Caco-2 (cell line): ENCODE measurements around the gene MYO5B. TPM values are rescaled to one million over a fixed set of nuclear protein-coding genes. Genes with fewer than 3 reads are reported as not detected.

Experiments used
- BruUV-seq: library from RNA; stranded (reverse); fragments of 400-500 nt; replicated peaks from 2 replicates; lab custom pipeline; 2021; lab: Mats Ljungman, UMichigan
- CTCF ChIA-PET: fragments of 300-600 bp; sonication (Branson Sonifier 250); formaldehyde crosslinking; loops from one replicate; lab custom pipeline; 2022; ENCODE audit warnings: antibody characterized with exemption; lab: Charles Lee
- POLR2A ChIA-PET: fragments of 300-600 bp; sonication (Branson Sonifier 250); formaldehyde crosslinking; loops from one replicate; lab custom pipeline; 2022; ENCODE audit warnings: antibody characterized with exemption; lab: Charles Lee
- DNase-seq, 2 experiments: peaks; one replicate each; pipeline versions ENCODE4 v3.0.0 to v3.0.0-alpha.2; 2020 to 2022
- H3K27me3 ChIP-seq: replicated peaks from 2 replicates; pipeline ENCODE4 v1.6.0; 2011; ENCODE audit warnings: low read length; ENCODE audit not compliant: control insufficient read depth, insufficient read depth
- H3K36me3 ChIP-seq: 2 replicates; pipeline ENCODE4 v1.5.1; 2011; ENCODE audit warnings: low read length; ENCODE audit not compliant: control insufficient read depth, insufficient read depth
- H3K4me1 ChIP-seq: fragments of 250-450 bp; sonication (Bioruptor Pico); 2 replicates; pipeline ENCODE4 v1.5.1; 2020; ENCODE audit warnings: mild to moderate bottlenecking
- H3K4me3 ChIP-seq: 2 replicates; pipeline ENCODE4 v1.5.1; 2011; ENCODE audit warnings: low read depth, mild to moderate bottlenecking, control low read depth, low read length
- H3K9me3 ChIP-seq: fragments of 250-450 bp; sonication (Bioruptor Pico); 2 replicates; pipeline ENCODE4 v1.5.1; 2020; ENCODE audit warnings: mild to moderate bottlenecking, moderate library complexity
- H3K27ac Mint-ChIP-seq: one replicate; pipeline ENCODE4 v1.8.0; 2022; ENCODE audit warnings: mixed read lengths; ENCODE audit not compliant: unreplicated experiment
- H3K27me3 Mint-ChIP-seq: one replicate; pipeline ENCODE4 v1.8.0; 2022; ENCODE audit warnings: mixed read lengths; ENCODE audit not compliant: insufficient read depth, unreplicated experiment
- H3K36me3 Mint-ChIP-seq: one replicate; pipeline ENCODE4 v1.8.0; 2022; ENCODE audit warnings: mild to moderate bottlenecking, mixed read lengths; ENCODE audit not compliant: insufficient read depth, unreplicated experiment
- H3K4me1 Mint-ChIP-seq: one replicate; pipeline ENCODE4 v1.8.0; 2022; ENCODE audit warnings: low read depth, mixed read lengths; ENCODE audit not compliant: unreplicated experiment
- H3K4me3 Mint-ChIP-seq: one replicate; pipeline ENCODE4 v1.8.0; 2022; ENCODE audit warnings: mild to moderate bottlenecking, moderate library complexity, mixed read lengths; ENCODE audit not compliant: unreplicated experiment
- H3K9me3 Mint-ChIP-seq: one replicate; pipeline ENCODE4 v1.8.0; 2022; ENCODE audit warnings: mixed read lengths; ENCODE audit not compliant: unreplicated experiment
- CTCF ChIP-seq, 2 experiments: fragments of 200-600 bp in 1 of 2; IDR thresholded peaks; 1 replicate in 1 of 2; 2 replicates in 1 of 2; pipeline versions ENCODE4 v1.5.1 to v1.8.0; 2011 to 2022; ENCODE audit warnings: antibody characterized with exemption in 1 of 2, control low read depth in 1 of 2, inconsistent platforms in 1 of 2, low read depth in 1 of 2, low read length in 1 of 2, mild to moderate bottlenecking in 1 of 2, moderate library complexity in 1 of 2; ENCODE audit not compliant: insufficient read depth in 1 of 2, severe bottlenecking in 1 of 2, unreplicated experiment in 1 of 2
- intact Hi-C: fragments of 100-400 bp; cut with micrococcal nuclease; formaldehyde crosslinking; loops from one replicate; pipeline ENCODE4 v1.10.0; 2022; ENCODE audit not compliant: unreplicated experiment
- microRNA-seq: library from miRNA; unstranded; fragments of <30 nt; microRNA quantifications from one replicate; pipeline ENCODE4 v1.2.0, GENCODE V29; 2022
- total RNA-seq: library from RNA; stranded (reverse); gene quantifications from 2 replicates; pipeline ENCODE4 v1.2.3, GENCODE V29; 2022

MYO5B gene
- total RNA-seq, 1 experiment from 2014 or later: 28.3 TPM

- no TSS peak for BruUV-seq
- POLR2A ChIA-PET: no interaction called here
- CTCF ChIA-PET: interaction anchor here (0.6 kb wide), 1 partner anchor 248 kb away, joined by 3 read pairs; no protein-coding TSS in a partner anchor
These were observed 416.0 kb downstream of the MYO5B start for GRCh38 chr18:49778826-49779465.

More at GRCh38 chr18:49778826-49779465, 416.0 kb downstream of the MYO5B start:
- intact Hi-C loops: no loop called here
- H3K4me1 ChIP-seq: no peaks in the 10 kb centered on the region
- no peaks in the 10 kb centered on the region for H3K27me3 ChIP-seq
- H3K4me1 Mint-ChIP-seq: no peaks in the 10 kb centered on the region
- no peak overlapping the region for H3K27ac Mint-ChIP-seq
- no peaks in the 10 kb centered on the region for H3K9me3 ChIP-seq
- H3K36me3 ChIP-seq: no peaks in the 10 kb centered on the region
- peaks cover 11% of the 10 kb centered on the region for H3K9me3 Mint-ChIP-seq
- H3K4me3 ChIP-seq: no peak overlapping the region
- no peak for DNase-seq
- H3K4me3 Mint-ChIP-seq: no peak overlapping the region
- TF ChIP-seq CTCF (IDR thresholded peaks at IDR 0.05; ENCODE audit: insufficient read depth in 1 of 2, low read depth in 1 of 2, low read length in 1 of 2, severe bottlenecking in 1 of 2, unreplicated experiment in 1 of 2): no peak
- H3K27me3 Mint-ChIP-seq: no peaks in the 10 kb centered on the region
- H3K36me3 Mint-ChIP-seq: peaks cover 58% of the 10 kb centered on the region

Small RNA genes within 50 kb of the gene (microRNA-seq; reads per million reads assigned to microRNA genes)
- not detected for gene MIR4320

Other genes with a start within 250 kb of the MYO5B start
- gene CFAP53, start 71.3 kb upstream of the MYO5B start, total RNA-seq: 0.23 TPM in 1 of 2 replicates, not detected in the other
- gene MBD1, start 86.4 kb upstream of the MYO5B start, total RNA-seq: 31.1 and 34.7 TPM in 2 replicates
- 37.7 and 41.5 TPM in 2 replicates for gene CXXC1, start 92.5 kb upstream of the MYO5B start, total RNA-seq
- 31.3 and 32.4 TPM in 2 replicates for gene SKA1, start 179.9 kb upstream of the MYO5B start, total RNA-seq